ENCODE data around the gene UBALD1.

UBALD1 gene

GRCh38 chr16:4659363-4660353, 45.0 kb upstream of the UBALD1 start:
- no peak overlapping the region for H3K4me3 ChIP-seq (ENCODE audit: control insufficient read depth, low read depth, low read length)
- DNase-seq (ENCODE audit: low read depth), result peak; percentile 25
- no peak for TF ChIP-seq CTCF (conservative IDR thresholded peaks at IDR 0.05; ENCODE audit: control insufficient read depth, insufficient read depth, low read depth, low read length)

- no peak for TF ChIP-seq CTCF (conservative IDR thresholded peaks at IDR 0.05; ENCODE audit: control insufficient read depth, insufficient read depth, low read depth, low read length)
- no peak overlapping the region for H3K4me3 ChIP-seq (ENCODE audit: control insufficient read depth, low read depth, low read length)
- DNase-seq (ENCODE audit: low read depth), result no peak
Observed at GRCh38 chr16:4656695-4657686, 42.3 kb upstream of the UBALD1 start.

GRCh38 chr16:4656221-4656620, 41.5 kb upstream of the UBALD1 start:
- no peak for DNase-seq (ENCODE audit: low read depth)
- TF ChIP-seq CTCF (conservative IDR thresholded peaks at IDR 0.05; ENCODE audit: control insufficient read depth, insufficient read depth, low read depth, low read length), result no peak
- no peak overlapping the region for H3K4me3 ChIP-seq (ENCODE audit: control insufficient read depth, low read depth, low read length)

- H3K4me3 ChIP-seq (ENCODE audit: control insufficient read depth, low read depth, low read length), result no peak overlapping the region
- no peak for DNase-seq (ENCODE audit: low read depth)
- no peak for TF ChIP-seq CTCF (conservative IDR thresholded peaks at IDR 0.05; ENCODE audit: control insufficient read depth, insufficient read depth, low read depth, low read length)
Observed at GRCh38 chr16:4655801-4656200, 41.1 kb upstream of the UBALD1 start.

GRCh38 chr16:4654964-4655590, 40.4 kb upstream of the UBALD1 start:
- DNase-seq (ENCODE audit: low read depth), result no peak

More at GRCh38 chr16:4654964-4655590, 40.4 kb upstream of the UBALD1 start:
- no peak for TF ChIP-seq CTCF (conservative IDR thresholded peaks at IDR 0.05; ENCODE audit: control insufficient read depth, insufficient read depth, low read depth, low read length)
- H3K4me3 ChIP-seq (ENCODE audit: control insufficient read depth, low read depth, low read length), result no peak overlapping the region
